ENCODE results near the gene SMIM29. TPM values are rescaled to one million over a fixed set of nuclear protein-coding genes. Genes with fewer than 3 reads are reported as not detected.

Gene SMIM29
- total RNA-seq, 1 experiment from 2014 or later, result 5.4 TPM

GRCh38 chr6:34295721-34296120 lies 46.9 kb upstream of the SMIM29 start:
- Histone ChIP-seq H3K27me3 (ENCODE audit: insufficient read depth, low read length) (no peaks in the 10 kb centered on the region), H3K27ac (ENCODE audit: insufficient read length, low read depth, low read length) (no peak overlapping the region), H4K5ac (ENCODE audit: insufficient read length, low read depth, low read length) (no peak overlapping the region), H2BK15ac (ENCODE audit: low read depth, low read length) (no peak overlapping the region), H3K4me1 (ENCODE audit: insufficient read depth, low read length) (no peaks in the 10 kb centered on the region), H3K56ac (ENCODE audit: insufficient read length, low read depth, low read length) (no peak overlapping the region), H3K79me2 (ENCODE audit: insufficient read depth, low read length) (no peaks in the 10 kb centered on the region), H4K91ac (ENCODE audit: insufficient read length, low read depth, low read length) (no peak overlapping the region), H2BK12ac (ENCODE audit: insufficient read length, low read depth, low read length) (no peak overlapping the region), H3K18ac (ENCODE audit: insufficient read length, low read depth, low read length) (no peak overlapping the region), H2BK120ac (ENCODE audit: low read depth, low read length, poor library complexity, severe bottlenecking) (no peak overlapping the region), H3T11ph (ENCODE audit: low read length) (no peak overlapping the region), H4K8ac (replicated peaks; ENCODE audit: insufficient read length, low read depth, low read length) (no peak overlapping the region), H3K23me2 (ENCODE audit: insufficient read length, low read depth, low read length, poor library complexity, severe bottlenecking) (no peaks in the 10 kb centered on the region), H4K20me1 (ENCODE audit: control insufficient read depth, insufficient read depth, insufficient read length) (no peaks in the 10 kb centered on the region), H3K9me3 (ENCODE audit: control insufficient read depth, low read depth, low read length) (no peaks in the 10 kb centered on the region), H3K4me2 (ENCODE audit: insufficient read depth, insufficient read length, low read length) (no peak overlapping the region), H2AFZ (ENCODE audit: low read length) (no peak overlapping the region), H3K14ac (ENCODE audit: insufficient read depth, low read length) (no peak overlapping the region), H3K9ac (ENCODE audit: extremely low read depth, insufficient read length, low read length) (no peak overlapping the region), H3K23ac (ENCODE audit: insufficient read length, low read depth, low read length) (no peak overlapping the region), H2BK20ac (ENCODE audit: low read depth, low read length, poor library complexity, severe bottlenecking) (no peak overlapping the region), H3K79me1 (ENCODE audit: insufficient read depth, low read depth, low read length, poor library complexity, severe bottlenecking) (no peaks in the 10 kb centered on the region), H3K4ac (ENCODE audit: low read depth, low read length) (no peak overlapping the region), H2BK5ac (ENCODE audit: insufficient read length, low read length) (no peak overlapping the region), H2AK5ac (ENCODE audit: insufficient read length, low read length) (no peak overlapping the region)
- no peak overlapping the region for H3K4me3 Mint-ChIP-seq
- no peaks in the 10 kb centered on the region for H3K27me3 Mint-ChIP-seq (ENCODE audit: low read depth)
- peaks cover 9 to 30% (median 28%) of the 10 kb centered on the region in 3 experiments; a peak in 6 of 7 replicates for H3K36me3 Mint-ChIP-seq (ENCODE audit: insufficient read depth in 1 of 3, low read depth in 3 of 3)
- no peak for TF ChIP-seq CTCF (conservative IDR thresholded peaks at IDR 0.05)
- H3K9me3 Mint-ChIP-seq, result no peaks in the 10 kb centered on the region
- no CpG with 5 or more reads among the region's 3 CpGs for WGBS (ENCODE audit: extremely low coverage, insufficient read length, low lambda C conversion rate)
- H3K27ac Mint-ChIP-seq, result no peak overlapping the region
- no peaks in the 10 kb centered on the region for H3K4me1 Mint-ChIP-seq
- no peak for DNase-seq
